ENCODE results near the gene BRINP1.
"Not testable (repeated sequence)": the region's sequence is repeated elsewhere in the genome, so short reads cannot be mapped to it uniquely, and the experiment has no call there.

BRINP1 gene

GRCh38 chr9:119181561-119181960, 187.7 kb downstream of the BRINP1 start:
- Histone ChIP-seq H3K36me3 (ENCODE audit: control insufficient read depth, insufficient read depth, low read length, severe bottlenecking) (no peaks in the 10 kb centered on the region), H3K4me1 (ENCODE audit: control insufficient read depth, insufficient read depth, low read length) (peaks cover 26% of the 10 kb centered on the region), H3K9ac (ENCODE audit: low read length) (no peak overlapping the region), H3K9me3 (ENCODE audit: control insufficient read depth, low read length) (no peaks in the 10 kb centered on the region), H3K4me3 (ENCODE audit: low read length) (no peak overlapping the region), H3K27me3 (replicated peaks; ENCODE audit: control insufficient read depth, insufficient read depth, low read length) (no peaks in the 10 kb centered on the region)
- DNase-seq (ENCODE audit: low read depth) = no peak

GRCh38 chr9:119180897-119181296, 188.3 kb downstream of the BRINP1 start:
- Histone ChIP-seq H3K4me1 (ENCODE audit: control insufficient read depth, insufficient read depth, low read length) (peaks cover 24% of the 10 kb centered on the region), H3K27me3 (replicated peaks; ENCODE audit: control insufficient read depth, insufficient read depth, low read length) (no peaks in the 10 kb centered on the region), H3K9ac (ENCODE audit: low read length) (no peak overlapping the region), H3K4me3 (ENCODE audit: low read length) (no peak overlapping the region), H3K36me3 (ENCODE audit: control insufficient read depth, insufficient read depth, low read length, severe bottlenecking) (no peaks in the 10 kb centered on the region), H3K9me3 (ENCODE audit: control insufficient read depth, low read length) (no peaks in the 10 kb centered on the region)
- DNase-seq (ENCODE audit: low read depth) = no peak

- H3K36me3 ChIP-seq (ENCODE audit: control insufficient read depth, insufficient read depth, low read length, severe bottlenecking) = no peaks in the 10 kb centered on the region
- no peak for DNase-seq (ENCODE audit: low read depth)
- no peaks in the 10 kb centered on the region for H3K9me3 ChIP-seq (ENCODE audit: control insufficient read depth, low read length)
- no peaks in the 10 kb centered on the region for H3K27me3 ChIP-seq (replicated peaks; ENCODE audit: control insufficient read depth, insufficient read depth, low read length)
- H3K9ac ChIP-seq (ENCODE audit: low read length) = no peak overlapping the region
- no peak overlapping the region for H3K4me3 ChIP-seq (ENCODE audit: low read length)
- peaks cover 12% of the 10 kb centered on the region for H3K4me1 ChIP-seq (ENCODE audit: control insufficient read depth, insufficient read depth, low read length)
Observed at GRCh38 chr9:119179701-119180100, 189.5 kb downstream of the BRINP1 start.

- Histone ChIP-seq H3K9ac (ENCODE audit: low read length) (no peak overlapping the region), H3K36me3 (ENCODE audit: control insufficient read depth, insufficient read depth, low read length, severe bottlenecking) (no peaks in the 10 kb centered on the region), H3K9me3 (ENCODE audit: control insufficient read depth, low read length) (no peaks in the 10 kb centered on the region), H3K27me3 (replicated peaks; ENCODE audit: control insufficient read depth, insufficient read depth, low read length) (no peaks in the 10 kb centered on the region), H3K4me3 (ENCODE audit: low read length) (no peak overlapping the region), H3K4me1 (ENCODE audit: control insufficient read depth, insufficient read depth, low read length) (peaks cover 3% of the 10 kb centered on the region)
- no peak for DNase-seq (ENCODE audit: low read depth)
Observed at GRCh38 chr9:119177196-119177595, 192.0 kb downstream of the BRINP1 start.

GRCh38 chr9:119175581-119175980, 193.7 kb downstream of the BRINP1 start:
- no peak overlapping the region for H3K4me3 ChIP-seq (ENCODE audit: low read length)
- H3K4me1 ChIP-seq (ENCODE audit: control insufficient read depth, insufficient read depth, low read length) = no peaks in the 10 kb centered on the region
- DNase-seq (ENCODE audit: low read depth) = no peak
- no peaks in the 10 kb centered on the region for H3K36me3 ChIP-seq (ENCODE audit: control insufficient read depth, insufficient read depth, low read length, severe bottlenecking)
- no peaks in the 10 kb centered on the region for H3K9me3 ChIP-seq (ENCODE audit: control insufficient read depth, low read length)
- H3K27me3 ChIP-seq (replicated peaks; ENCODE audit: control insufficient read depth, insufficient read depth, low read length) = no peaks in the 10 kb centered on the region
- no peak overlapping the region for H3K9ac ChIP-seq (ENCODE audit: low read length)

GRCh38 chr9:119169222-119169621, 200.0 kb downstream of the BRINP1 start:
- DNase-seq (ENCODE audit: low read depth); H3K9ac ChIP-seq (ENCODE audit: low read length): not testable (repeated sequence)
- peak overlapping the region; percentile 50 for H3K4me3 ChIP-seq (ENCODE audit: low read length)

GRCh38 chr9:119167876-119168275, 201.4 kb downstream of the BRINP1 start:
- Histone ChIP-seq H3K9ac (ENCODE audit: low read length) (no peak overlapping the region), H3K36me3 (ENCODE audit: control insufficient read depth, insufficient read depth, low read length, severe bottlenecking) (no peaks in the 10 kb centered on the region), H3K27me3 (replicated peaks; ENCODE audit: control insufficient read depth, insufficient read depth, low read length) (no peaks in the 10 kb centered on the region), H3K4me3 (ENCODE audit: low read length) (no peak overlapping the region), H3K4me1 (ENCODE audit: control insufficient read depth, insufficient read depth, low read length) (no peaks in the 10 kb centered on the region), H3K9me3 (ENCODE audit: control insufficient read depth, low read length) (no peaks in the 10 kb centered on the region)
- DNase-seq (ENCODE audit: low read depth) = no peak

More at GRCh38 chr9:119169222-119169621, 200.0 kb downstream of the BRINP1 start:
- H3K9me3 ChIP-seq (ENCODE audit: control insufficient read depth, low read length); H3K27me3 ChIP-seq (replicated peaks; ENCODE audit: control insufficient read depth, insufficient read depth, low read length); H3K36me3 ChIP-seq (ENCODE audit: control insufficient read depth, insufficient read depth, low read length, severe bottlenecking); H3K4me1 ChIP-seq (ENCODE audit: control insufficient read depth, insufficient read depth, low read length): not testable (repeated sequence)

GRCh38 chr9:119167267-119167666, 202.0 kb downstream of the BRINP1 start:
- no peak overlapping the region for H3K9ac ChIP-seq (ENCODE audit: low read length)
- H3K27me3 ChIP-seq (replicated peaks; ENCODE audit: control insufficient read depth, insufficient read depth, low read length) = no peaks in the 10 kb centered on the region
- no peak overlapping the region for H3K4me3 ChIP-seq (ENCODE audit: low read length)
- DNase-seq (ENCODE audit: low read depth) = no peak
- H3K4me1 ChIP-seq (ENCODE audit: control insufficient read depth, insufficient read depth, low read length) = no peaks in the 10 kb centered on the region
- no peaks in the 10 kb centered on the region for H3K36me3 ChIP-seq (ENCODE audit: control insufficient read depth, insufficient read depth, low read length, severe bottlenecking)
- H3K9me3 ChIP-seq (ENCODE audit: control insufficient read depth, low read length) = no peaks in the 10 kb centered on the region

GRCh38 chr9:119166096-119166495, 203.1 kb downstream of the BRINP1 start:
- DNase-seq (ENCODE audit: low read depth) = no peak
- no peaks in the 10 kb centered on the region for H3K9me3 ChIP-seq (ENCODE audit: control insufficient read depth, low read length)
- no peaks in the 10 kb centered on the region for H3K4me1 ChIP-seq (ENCODE audit: control insufficient read depth, insufficient read depth, low read length)
- H3K9ac ChIP-seq (ENCODE audit: low read length) = no peak overlapping the region
- no peak overlapping the region for H3K4me3 ChIP-seq (ENCODE audit: low read length)
- H3K27me3 ChIP-seq (replicated peaks; ENCODE audit: control insufficient read depth, insufficient read depth, low read length) = no peaks in the 10 kb centered on the region
- no peaks in the 10 kb centered on the region for H3K36me3 ChIP-seq (ENCODE audit: control insufficient read depth, insufficient read depth, low read length, severe bottlenecking)

- Histone ChIP-seq H3K4me3 (ENCODE audit: low read length) (no peak overlapping the region), H3K9ac (ENCODE audit: low read length) (no peak overlapping the region), H3K4me1 (ENCODE audit: control insufficient read depth, insufficient read depth, low read length) (no peaks in the 10 kb centered on the region), H3K36me3 (ENCODE audit: control insufficient read depth, insufficient read depth, low read length, severe bottlenecking) (no peaks in the 10 kb centered on the region), H3K9me3 (ENCODE audit: control insufficient read depth, low read length) (no peaks in the 10 kb centered on the region), H3K27me3 (replicated peaks; ENCODE audit: control insufficient read depth, insufficient read depth, low read length) (no peaks in the 10 kb centered on the region)
- no peak for DNase-seq (ENCODE audit: low read depth)
Observed at GRCh38 chr9:119165131-119165530, 204.1 kb downstream of the BRINP1 start.

- Histone ChIP-seq H3K36me3 (ENCODE audit: control insufficient read depth, insufficient read depth, low read length, severe bottlenecking) (no peaks in the 10 kb centered on the region), H3K4me3 (ENCODE audit: low read length) (no peak overlapping the region), H3K27me3 (replicated peaks; ENCODE audit: control insufficient read depth, insufficient read depth, low read length) (no peaks in the 10 kb centered on the region), H3K4me1 (ENCODE audit: control insufficient read depth, insufficient read depth, low read length) (no peaks in the 10 kb centered on the region), H3K9me3 (ENCODE audit: control insufficient read depth, low read length) (no peaks in the 10 kb centered on the region), H3K9ac (ENCODE audit: low read length) (no peak overlapping the region)
- DNase-seq (ENCODE audit: low read depth) = no peak
Observed at GRCh38 chr9:119164716-119165115, 204.5 kb downstream of the BRINP1 start.

- peaks cover 19% of the 10 kb centered on the region for H3K4me1 ChIP-seq (ENCODE audit: control insufficient read depth, insufficient read depth, low read length)
Observed at GRCh38 chr9:119160551-119160950, 208.7 kb downstream of the BRINP1 start.

More at GRCh38 chr9:119160551-119160950, 208.7 kb downstream of the BRINP1 start:
- DNase-seq (ENCODE audit: low read depth) = no peak
- Histone ChIP-seq H3K27me3 (replicated peaks; ENCODE audit: control insufficient read depth, insufficient read depth, low read length) (no peaks in the 10 kb centered on the region), H3K36me3 (ENCODE audit: control insufficient read depth, insufficient read depth, low read length, severe bottlenecking) (no peaks in the 10 kb centered on the region), H3K9ac (ENCODE audit: low read length) (no peak overlapping the region), H3K4me3 (ENCODE audit: low read length) (no peak overlapping the region), H3K9me3 (ENCODE audit: control insufficient read depth, low read length) (no peaks in the 10 kb centered on the region)

All from adipocyte (in vitro differentiated cells).